Skin of body (tissue), 2 donors: ENCODE measurements around the gene COPS3. TPM values are rescaled to one million over a fixed set of nuclear protein-coding genes. Genes with fewer than 3 reads are reported as not detected.

ENCODE experiments used
- DNase-seq: peaks from one replicate; lab custom pipeline; 2025; lab: John Stamatoyannopoulos, UW
- total RNA-seq: library from RNA; depleted of rRNA; stranded (reverse); fragments of >200 nt; gene quantifications from one replicate; pipeline ENCODE4 v1.2.3, GENCODE V29; 2014

The COPS3 gene
- 58.9 TPM for total RNA-seq

DNA sequence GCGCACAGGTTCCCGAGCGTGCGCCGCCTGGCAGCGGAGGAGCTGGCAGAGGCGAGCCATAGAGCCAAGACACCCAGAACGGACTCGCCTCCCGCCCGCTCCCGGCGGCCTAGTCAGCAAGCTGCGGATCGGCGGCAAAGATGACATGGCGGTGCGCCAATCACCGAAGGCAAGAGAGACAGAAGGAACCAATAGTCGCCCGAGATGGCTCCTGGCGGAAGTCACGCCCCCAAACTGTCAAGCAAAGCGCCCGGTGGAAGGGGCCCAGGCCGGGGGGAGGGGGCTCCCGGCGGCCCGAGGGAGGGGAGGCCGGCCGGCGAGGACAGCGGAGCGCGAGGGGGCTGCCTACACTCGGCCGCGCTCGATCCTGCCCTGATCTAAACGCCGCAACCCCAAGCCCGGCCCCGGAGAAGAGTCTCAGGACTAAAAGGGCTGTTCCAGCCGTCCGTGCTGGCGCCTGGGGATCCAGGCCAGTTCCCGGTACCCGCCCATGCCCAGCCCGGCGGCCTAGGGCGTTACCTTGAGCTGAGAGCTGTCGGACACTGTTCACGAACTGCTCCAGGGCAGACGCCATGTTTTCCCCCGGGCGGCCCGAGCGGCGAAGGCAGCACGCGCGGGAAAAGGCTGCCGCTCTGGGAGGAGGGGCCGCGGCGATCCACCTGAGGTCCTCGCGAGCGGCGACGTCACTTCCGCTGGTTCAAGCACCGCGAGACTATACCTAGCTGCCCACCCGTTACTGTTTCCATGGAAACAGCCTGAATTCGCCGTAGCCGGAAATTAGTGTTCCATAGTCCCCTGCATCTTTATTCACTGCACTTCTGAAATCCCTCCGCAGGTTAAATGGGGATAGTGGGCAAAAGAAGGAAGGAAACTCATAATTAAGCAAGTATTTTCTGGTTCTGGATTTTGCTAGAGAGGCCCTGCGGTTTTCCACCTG, at the start of gene COPS3:
COPS3 (minus strand) TSS at position 634 of the 937 bp plus-strand sequence; CDS start at position 574, 60 bp downstream.
- peak; percentile 96 for DNase-seq

DNA sequence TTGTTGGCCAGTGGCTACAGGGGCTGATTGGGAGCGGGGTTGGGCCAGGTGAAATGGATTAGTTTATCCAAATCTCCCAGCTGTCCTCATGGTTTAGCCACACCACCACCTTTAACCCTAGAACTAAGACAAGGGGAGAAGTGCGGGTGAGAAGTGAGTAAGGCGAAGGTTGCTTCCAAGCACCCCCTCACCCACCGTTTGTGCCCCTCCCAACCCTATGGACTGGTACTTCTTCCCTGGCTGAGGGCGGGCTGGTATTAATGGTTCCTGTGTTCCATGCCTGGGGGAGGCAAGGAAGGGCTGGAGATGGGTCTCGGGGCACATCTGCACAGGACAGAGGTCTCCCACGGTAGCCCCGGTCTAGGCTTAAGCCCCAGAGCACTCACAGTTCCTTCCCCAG, 47.2 kb upstream of the COPS3 start:
- no peak for DNase-seq

DNA sequence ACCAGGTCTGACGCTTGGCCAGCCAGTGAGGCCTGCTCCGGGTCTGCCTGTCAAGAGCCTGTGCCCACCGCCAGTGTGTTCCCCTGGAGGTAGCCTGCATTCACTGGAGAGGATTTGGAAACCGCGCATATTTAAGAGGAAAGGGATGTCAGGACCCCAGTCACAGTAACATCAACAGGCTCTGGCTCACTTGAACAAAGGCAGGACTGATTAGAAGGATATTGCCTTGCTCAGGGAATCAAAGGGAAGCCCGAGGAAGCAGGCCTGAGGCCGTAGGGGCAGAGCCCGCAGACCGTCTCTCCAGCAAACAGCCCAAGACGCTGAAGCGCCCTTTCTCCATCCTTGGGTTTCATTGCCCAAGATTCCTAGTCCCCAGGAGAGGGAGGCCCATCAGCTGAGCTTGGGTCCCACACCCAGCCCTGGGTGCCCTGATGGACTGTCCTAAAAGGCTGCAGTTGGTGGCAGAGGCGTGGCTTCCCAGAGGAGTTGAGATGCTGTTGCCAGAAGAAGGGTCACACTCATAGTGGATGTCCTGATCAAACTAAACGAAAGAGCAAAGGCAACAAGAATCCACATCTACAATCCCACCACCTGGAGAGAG, 45.3 kb upstream of the COPS3 start:
- DNase-seq = no peak

DNA sequence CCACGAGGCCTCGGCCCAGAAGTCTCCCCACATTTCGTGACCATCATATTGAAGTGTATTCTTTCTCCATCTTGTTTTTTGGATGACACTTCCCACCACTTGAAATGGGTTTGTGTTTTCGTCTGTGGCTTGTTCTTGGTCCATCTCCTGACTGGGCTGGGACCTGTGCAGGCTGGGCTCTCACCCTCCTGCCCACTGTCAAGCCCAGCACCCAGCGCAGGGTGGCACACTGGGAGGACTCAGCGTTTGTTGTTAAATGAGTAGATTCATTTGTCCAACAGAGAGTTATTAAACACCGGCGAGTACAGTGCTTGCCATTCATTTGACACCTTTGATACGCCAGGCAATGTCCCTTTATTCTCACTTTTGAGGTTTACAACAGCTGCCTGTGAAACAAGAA, 44.8 kb upstream of the COPS3 start:
- DNase-seq = no peak

DNA sequence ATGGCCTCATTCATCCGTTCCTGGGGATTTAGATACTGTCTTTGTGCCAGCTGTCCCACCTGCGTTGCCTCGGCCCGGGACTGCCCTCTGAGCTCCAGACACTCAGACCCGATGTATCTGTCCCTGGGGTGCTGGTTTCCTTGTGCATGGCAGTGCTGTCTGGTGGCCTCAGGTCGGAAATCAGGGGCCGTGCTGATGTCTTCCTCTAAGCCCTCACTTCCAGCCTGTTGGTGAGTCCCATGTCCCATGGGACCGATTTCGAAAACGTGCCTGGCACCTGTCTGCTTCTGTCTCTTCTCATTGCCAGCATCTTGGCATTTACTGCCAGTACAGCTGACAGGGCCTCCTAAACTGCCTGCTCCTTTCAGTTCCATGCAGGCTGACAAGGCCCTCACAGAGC, 44.2 kb upstream of the COPS3 start:
- DNase-seq = no peak

DNA sequence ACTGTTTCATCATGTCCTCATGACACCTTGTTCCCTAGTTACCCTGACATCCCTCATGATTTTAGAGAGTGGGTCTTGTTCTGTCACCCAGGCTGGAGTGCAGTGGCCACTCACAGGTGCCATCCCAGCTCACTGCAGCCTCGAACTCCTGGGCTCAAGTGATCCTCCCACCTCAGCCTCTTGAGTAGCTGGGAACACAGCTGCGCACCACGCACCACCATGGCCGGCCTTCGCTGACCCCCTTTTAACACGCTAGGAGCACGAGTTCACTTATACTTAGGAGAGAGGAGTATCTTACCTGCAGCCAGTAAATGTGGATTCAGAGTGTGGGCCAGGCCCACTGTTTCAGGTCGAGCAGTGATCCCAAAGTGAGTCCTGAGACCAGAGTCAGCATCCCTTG, 43.6 kb upstream of the COPS3 start:
- no peak for DNase-seq

DNA sequence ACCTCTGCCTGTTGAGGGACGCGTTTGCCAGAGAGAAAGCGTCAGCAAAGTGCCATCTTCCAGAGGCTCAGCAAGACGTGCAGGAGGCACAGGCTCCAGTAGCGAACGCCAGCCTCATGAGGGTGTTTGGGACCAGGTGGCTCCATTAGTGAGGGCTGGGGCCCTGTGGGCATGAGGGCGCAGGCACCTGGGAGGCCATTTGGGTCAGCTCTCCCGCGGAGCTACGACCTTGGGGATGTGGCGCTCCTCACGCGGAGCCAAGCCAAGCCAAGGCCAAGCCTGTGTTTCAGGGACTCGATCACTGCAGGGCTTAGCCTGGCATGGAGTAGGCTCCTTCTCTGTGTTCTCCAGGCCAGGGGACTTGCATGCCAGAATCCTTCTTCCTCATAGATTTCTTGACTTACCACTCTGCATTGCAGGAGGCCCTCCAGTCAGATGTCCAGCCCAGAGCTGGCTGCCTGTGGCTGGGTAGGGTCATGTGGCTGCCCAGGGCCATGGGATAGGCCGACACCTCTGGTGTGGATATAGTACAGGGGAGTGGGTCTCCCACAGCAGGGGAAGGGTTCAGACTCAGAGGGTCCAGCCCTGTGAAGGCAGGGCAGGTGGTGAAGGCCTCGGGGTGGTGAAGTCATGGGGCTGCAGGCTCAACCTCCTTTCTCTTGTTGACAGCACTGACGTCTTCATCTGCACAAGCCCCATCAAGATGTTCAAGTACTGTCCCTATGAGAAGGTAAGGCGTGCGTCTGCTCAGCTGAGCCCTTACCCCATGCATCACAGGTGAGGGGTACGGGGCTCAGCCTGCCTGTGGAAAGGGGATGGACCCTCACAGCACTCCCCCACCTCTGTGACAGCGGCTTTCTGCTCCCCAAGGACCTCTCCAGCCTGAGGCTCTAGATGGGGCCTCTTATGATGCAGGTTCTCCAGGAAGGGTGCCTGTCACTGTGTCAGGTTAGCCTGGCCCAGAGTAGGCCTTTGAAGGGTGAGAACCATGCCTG, 41.8 kb upstream of the COPS3 start:
- DNase-seq = no peak

DNA sequence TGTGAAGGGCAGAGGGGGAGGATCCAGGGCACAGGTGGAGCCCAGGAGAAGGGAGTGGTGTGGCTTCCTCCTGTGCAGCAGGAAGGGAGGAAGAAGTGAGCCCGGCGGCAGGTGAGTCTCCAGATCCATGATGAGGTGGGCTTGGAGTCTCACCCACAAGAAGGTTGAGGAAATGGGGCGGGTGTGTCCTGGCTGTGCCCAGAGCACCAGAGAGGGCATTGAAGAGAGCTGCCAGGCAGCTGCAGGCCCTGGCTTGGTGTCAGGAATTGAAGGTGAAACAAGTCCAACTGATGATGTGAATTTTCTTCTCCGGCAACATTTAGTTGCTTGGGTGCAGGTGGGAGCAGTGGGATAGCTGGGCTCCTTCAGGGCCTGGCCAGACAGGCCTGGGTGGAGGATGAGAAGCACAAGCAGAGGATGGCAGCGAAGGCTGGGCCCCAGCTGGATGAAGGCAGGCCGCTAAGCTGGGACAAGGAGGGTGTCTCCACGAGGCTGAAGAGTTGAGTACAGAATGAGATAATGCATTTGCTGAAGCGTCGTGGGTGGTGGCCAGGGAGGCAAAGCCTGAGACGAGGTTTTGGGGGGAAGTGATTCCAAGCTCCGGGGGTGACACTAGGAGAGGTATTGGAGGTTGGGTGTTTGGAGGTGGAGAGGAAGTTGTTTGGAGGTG, 40.4 kb upstream of the COPS3 start:
- no peak for DNase-seq

DNA sequence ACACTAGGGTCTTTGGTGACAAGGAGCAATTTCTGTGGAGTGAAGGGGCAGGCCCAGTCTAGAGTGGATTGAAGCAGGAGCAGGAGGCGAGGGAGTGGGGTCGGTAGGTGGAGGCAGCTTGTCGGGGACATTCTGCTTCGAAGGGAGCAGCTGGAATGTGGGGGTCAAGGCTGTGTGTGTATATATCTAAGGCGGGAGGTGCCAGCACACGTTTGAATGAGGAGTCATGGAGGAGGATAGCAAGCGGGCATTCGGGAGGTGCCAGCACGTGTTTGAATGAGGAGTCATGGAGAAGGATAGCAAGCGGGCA, 39.8 kb upstream of the COPS3 start:
- no peak for DNase-seq

DNA sequence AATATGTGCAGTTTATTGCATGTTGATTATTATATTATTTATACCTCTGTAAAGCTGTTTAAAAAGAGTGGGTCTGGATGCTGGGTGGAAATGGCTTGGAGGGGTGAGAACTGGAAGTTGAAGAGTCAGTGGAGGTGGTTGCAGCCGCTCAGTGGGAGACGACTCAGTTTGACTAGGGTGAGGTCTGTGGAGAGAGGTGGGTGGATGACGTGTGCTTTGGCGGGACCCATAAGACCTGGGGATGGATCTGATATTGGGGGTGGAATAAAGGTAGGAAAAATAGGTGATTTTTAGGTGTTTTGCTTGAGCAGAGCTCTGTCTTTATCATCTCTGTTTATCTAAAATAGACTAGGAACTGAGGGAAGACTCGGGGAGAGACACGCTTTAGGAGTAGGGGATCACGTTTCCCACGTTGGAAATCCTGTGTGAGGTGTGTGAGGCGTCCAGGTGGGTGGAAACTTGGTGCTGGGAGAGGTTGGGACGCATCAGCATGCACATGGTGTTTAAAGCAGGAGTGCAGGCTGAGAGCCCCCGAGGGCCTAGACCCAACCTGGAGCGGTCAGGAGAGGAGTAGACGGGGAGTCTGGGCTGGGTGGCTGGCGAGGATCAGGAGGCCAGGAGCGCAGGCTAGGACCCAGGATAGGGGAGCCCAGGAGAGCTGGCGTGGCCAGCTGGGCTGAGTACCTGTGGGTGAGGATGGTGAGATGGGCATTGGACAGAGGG, 39.3 kb upstream of the COPS3 start:
- DNase-seq = no peak

DNA sequence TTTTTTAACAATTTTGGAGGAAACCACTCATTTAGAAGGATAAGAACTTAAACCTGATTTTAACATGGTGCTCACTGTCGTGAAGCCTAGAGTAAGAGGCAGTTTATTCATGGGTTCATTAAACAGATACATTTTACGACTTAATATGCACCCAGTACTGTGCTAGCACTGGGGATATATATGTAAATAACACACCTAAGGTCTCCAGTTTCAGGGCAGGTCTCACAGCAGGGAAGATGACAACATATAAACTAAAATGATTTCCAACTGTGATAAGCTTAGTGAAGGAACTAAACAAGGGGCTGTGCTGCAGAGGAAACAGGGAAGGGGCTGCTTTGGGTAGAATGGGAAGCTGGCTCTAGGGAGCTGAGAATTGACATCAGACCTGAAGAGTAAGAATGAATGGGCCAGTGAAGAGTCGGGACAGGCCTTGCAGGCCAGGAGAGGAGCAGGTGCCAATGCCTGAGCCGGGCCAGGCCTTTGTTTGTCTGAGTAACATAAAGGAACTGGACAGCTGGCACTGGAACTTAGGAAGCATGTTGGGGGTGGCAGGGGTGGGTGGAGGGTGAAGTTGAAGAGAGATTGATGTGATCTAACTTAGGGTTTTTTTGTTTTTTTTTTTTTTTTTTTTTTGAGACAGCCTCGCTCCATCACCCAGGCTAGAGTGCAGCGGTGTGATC, 34.2 kb upstream of the COPS3 start:
- DNase-seq = no peak

DNA sequence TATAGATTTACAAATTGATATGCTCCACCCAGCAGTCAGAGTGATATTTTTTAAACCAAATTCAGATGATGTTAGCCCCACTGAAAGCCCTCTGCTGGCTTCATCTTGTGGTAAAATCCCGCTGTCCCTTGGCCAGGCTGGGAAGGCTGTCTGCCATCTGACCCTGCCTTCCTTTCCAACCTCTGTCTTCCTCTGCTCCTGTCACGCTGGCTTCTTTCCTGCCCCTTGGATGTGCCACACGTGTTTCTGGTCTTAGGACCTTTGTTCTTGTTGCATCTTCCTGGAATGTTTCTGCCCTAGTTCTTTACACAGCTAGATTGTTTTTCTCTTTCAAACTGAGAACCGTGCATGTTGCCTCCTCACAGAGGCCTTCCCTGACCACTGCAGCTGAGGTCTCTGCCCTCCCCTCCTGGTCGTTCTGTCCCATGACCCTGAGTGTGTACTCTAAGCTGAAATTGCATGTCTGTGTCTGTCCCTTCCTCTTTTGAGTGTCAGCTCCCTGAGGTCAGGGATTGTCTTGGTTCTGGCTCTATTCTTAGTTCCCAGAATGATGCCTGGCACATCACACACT, 33.5 kb upstream of the COPS3 start:
- no peak for DNase-seq

DNA sequence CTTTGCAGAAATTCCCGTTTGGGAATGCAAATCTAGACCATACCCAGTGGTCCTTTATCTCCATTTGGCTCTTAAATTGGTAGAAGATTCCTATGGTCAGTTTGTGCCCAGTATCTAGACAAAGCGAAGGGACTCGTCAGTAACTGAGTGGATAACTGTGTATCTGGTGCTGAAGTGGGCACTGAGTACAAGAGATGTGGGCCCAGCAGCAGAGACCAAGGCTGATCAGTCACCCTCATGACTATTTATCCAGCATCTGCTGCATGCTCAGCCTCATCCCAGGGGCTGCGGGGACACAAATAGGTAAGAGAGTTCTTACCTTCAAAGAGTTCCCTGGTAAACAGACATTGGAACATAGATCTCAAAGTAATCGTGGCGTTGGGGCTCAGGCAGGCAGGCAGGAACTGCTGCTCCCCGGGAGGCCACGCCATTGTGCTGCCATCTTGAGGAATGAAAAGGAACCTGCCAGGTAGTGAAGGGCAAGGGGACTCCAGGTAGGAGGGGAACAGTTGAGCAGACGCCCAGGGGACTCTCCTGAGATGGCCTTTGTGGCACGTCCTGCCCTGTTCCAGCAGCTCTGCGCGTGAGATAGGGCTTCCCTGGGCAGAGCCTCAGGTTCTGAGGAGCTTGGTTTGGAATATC, 32.4 kb upstream of the COPS3 start:
- no peak for DNase-seq

DNA sequence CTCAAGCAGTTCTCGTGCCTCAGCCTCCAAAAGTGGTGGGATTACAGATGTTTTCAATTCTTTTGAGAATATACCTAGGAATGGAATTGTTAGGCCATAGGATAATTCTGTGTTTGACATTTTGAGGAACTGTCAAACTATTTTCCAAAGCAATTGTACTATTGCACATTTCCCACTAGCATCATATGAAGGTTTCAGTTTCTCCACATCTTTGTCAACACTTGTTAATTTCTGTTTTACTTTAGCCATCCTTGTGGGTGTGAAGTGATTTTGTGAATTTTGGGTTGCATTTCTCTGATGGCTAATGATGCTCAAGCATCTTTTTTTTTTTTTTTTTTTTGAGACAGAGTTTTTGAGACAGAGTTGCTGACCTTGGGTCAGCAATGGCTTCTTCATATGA, 28.3 kb upstream of the COPS3 start:
- no peak for DNase-seq

DNA sequence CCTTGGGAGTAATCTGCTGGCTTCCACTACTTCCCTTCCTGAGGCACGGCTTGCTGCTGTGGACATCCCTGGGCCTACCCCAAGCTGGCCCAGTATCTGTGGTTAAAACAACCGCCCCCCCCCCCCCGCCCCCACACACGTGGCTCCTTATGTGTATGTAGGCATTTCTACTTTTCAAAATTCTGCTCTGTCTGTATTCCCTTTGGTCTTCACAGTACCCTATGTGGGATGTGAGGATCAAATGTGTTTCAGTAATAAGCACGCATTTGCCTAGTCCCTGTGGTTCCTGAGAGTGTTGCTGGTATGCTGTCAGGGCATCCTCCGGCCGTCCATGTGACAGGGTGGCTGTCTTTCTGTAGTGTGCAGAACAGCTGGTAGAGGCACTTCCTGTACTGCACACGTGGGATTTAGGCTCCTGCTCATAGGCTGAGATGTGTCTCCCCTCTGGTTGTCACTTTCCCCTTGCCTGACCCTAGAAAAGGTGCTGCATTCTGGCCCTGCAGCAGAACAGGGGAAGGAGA, 24.3 kb upstream of the COPS3 start:
- peak; percentile 12 for DNase-seq

DNA sequence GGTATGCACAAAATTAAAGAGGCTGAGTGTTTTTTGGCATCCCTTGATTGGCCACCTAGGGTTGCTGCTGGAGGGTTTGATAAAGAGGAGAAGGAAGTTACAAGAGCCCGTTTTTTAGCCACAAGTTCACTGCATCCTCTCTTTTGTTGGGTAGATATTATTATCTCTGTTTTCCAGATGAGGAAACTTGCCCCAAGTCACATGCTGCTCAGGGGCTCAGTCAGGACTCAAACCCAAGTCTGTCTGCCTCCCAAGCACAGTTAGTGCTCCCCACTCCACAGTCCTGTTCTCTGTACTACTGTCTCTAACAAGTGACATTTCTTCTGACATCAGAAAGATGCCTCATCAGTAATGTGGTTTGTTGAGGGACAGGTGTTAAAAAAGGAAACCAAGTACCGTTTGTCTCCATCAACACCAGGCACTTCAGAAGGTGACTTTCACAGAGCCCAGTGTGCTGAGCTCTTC, 23.5 kb upstream of the COPS3 start:
- no peak for DNase-seq

DNA sequence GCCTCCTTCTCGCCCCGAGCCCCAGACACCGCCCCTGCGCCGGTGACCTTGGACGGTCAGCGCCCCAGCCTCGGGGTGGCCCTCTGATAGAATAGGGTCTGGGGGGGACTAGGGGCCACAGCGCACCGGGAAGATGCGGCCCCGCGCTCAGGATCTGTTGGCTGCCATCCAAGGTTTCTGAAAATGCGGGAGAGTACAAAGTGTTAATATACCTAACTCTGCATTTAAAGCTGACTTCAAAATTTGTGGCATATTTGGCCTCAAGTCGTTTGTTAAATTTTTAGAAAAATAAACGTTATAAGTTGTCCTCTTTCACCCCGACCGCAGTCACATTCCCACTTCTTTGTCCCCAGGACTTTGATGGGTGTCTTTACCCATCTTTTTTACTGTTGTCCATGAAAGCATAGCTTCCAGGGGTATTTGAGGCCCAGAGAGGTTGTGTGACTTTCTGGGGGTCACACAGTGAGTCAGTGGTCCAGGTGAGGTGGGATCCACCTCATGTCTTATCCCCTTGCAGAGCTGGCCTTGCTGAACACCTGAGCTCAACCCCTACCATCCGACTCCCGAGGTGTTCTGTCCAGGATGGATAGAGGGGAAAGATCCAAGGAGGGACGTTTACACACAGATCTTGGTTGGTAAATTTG, 22.9 kb upstream of the COPS3 start:
- DNase-seq = peak; percentile 17
